HG02798 (cell line): Measurements from ENCODE around the gene RITA1.
"Not testable (repeated sequence)": the region's sequence is repeated elsewhere in the genome, so short reads cannot be mapped to it uniquely, and the experiment has no call there.

Source experiments
- ATAC-seq: cut with Tn5 transposase; IDR thresholded peaks from one replicate; pipeline ENCODE4 v1.9.1; 2021; ENCODE audit warnings: mild to moderate bottlenecking; ENCODE audit not compliant: unreplicated experiment, poor library complexity

The RITA1 gene

GRCh38 chr12:113201187-113202177 lies 16.0 kb downstream of the RITA1 start:
- ATAC-seq = no peak

DNA sequence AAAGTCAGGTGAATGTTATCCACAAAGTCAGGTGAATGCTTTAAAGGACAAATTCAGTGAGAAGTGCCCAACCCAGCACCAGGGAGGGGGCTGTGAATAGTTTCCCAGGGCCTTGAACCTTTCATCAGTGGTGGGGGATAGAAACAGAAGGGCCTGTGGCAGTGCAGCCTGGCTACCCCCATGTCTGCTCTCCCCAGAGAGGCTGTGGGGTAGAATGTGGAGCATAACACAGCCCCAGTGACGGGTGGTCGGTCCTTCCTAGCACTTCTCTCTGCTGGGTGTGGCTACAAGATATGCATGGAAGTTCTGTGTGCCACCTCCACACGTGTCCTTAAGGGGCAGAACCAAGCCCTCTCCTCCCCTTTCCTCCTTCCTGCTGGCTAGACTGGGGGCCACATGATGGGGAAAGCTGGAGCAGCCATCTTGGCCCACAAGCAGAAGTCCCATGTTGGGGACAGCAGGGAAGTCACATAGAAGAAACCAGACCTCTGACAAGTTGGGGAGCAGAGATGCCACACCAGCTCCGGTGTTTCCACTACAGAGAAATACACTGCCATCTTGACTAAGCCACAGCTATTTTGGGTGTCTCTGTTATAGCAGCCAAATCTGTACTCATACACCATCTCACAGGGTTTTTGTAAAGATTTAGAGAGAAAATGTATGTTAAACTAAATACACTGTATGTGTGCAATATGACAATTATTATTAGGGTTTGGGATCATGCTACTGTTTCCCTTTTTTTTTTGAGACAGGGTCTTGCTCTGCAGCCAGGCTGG lies 17.0 kb downstream of the RITA1 start:
- no peak for ATAC-seq

- ATAC-seq = no peak
Observed at GRCh38 chr12:113203852-113204760, 18.6 kb downstream of the RITA1 start.

GRCh38 chr12:113204804-113205203 lies 19.3 kb downstream of the RITA1 start:
- no peak for ATAC-seq

- not testable (repeated sequence) for ATAC-seq
Observed at GRCh38 chr12:113206802-113207201, 21.3 kb downstream of the RITA1 start.

DNA sequence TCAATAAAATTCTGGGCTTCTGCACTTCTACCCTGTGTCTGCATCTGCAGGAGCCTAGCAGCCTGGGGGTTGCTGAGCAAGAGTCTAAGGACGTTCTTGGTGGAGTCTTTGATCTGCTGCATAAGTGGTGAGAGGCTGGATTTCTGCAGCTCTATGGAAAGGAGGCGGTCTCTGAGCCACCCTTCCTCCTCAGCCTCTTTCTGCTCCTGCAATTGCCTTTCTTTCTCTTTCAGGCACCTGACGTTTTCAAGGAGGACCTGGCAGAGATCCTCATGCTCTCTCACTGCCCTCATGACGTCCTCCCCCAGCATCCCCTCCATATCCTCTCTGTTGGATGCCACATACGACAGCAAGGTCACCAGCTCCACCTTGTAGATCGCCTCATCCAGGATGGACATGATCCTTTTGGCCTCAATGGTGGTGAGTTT lies 22.1 kb downstream of the RITA1 start:
- no peak for ATAC-seq

GRCh38 chr12:113208041-113208934 lies 22.8 kb downstream of the RITA1 start:
- ATAC-seq = peak; percentile 82

DNA sequence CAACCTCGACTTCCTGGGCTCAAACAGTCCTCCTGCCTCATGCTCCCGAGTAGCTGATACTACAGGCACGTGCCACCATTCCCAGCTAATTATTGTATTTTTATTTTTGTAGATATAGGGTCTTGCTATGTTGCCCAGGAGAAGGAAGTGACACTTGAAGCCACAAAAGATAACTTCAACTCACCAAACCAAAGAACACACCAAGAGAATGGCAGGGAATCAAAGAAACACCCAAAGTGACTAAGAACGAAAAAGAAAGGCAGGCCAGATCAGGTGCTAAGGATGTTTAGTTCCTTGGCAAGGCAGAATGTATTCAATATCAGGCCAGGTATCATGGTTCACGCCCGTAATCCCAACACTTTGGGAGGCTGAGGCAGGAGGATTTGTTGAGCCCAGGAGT lies 25.6 kb downstream of the RITA1 start:
- ATAC-seq = no peak

- ATAC-seq = peak; percentile 34
Observed at GRCh38 chr12:113214895-113215400, 29.4 kb downstream of the RITA1 start.

DNA sequence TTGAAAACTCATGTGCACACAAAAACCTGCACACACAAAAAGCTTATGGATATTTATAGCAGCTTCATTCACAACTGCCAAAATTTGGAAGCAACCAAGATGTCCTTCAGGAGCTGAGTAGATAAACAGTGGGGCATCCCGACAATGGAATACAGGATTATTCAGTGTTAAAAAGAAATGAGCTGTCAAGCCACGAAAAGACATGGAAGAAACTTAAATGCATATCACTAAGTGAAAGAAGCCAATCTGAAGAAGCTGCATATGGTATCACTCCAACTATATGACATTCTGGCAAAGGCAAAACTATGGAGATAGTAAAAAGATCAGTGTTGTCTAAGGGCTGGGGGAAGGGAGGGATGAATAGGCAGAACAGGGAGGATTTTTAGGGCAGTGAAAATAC lies 30.5 kb downstream of the RITA1 start:
- no peak for ATAC-seq

DNA sequence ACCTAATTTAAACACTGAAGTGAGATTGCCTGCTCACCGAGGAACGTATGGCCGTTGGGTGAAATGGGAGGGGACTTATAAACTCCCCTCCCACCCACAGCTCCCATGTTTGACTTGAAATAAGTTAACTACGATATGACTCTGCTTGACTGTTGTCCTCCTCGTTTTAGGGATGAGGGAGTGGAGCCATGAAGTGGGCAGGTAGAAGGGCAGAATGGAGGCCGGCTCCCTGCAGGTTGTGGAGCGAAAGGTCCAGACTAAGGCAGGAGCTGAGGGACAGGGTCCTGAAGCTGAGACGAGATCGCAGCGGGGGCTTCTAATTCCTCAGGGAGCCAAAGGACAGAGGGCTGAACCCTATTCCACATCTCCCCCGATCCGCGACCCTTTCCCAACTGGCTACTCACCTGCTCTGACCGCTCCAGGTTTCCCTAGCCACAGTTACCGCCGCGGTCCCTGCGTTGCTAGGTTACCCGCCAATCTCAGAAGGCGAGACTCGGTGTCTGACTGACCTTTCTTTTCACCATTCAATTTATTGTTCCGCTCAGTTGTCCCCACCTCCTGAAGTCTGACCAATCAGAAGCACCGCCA lies 35.2 kb downstream of the RITA1 start:
- ATAC-seq = no peak

DNA sequence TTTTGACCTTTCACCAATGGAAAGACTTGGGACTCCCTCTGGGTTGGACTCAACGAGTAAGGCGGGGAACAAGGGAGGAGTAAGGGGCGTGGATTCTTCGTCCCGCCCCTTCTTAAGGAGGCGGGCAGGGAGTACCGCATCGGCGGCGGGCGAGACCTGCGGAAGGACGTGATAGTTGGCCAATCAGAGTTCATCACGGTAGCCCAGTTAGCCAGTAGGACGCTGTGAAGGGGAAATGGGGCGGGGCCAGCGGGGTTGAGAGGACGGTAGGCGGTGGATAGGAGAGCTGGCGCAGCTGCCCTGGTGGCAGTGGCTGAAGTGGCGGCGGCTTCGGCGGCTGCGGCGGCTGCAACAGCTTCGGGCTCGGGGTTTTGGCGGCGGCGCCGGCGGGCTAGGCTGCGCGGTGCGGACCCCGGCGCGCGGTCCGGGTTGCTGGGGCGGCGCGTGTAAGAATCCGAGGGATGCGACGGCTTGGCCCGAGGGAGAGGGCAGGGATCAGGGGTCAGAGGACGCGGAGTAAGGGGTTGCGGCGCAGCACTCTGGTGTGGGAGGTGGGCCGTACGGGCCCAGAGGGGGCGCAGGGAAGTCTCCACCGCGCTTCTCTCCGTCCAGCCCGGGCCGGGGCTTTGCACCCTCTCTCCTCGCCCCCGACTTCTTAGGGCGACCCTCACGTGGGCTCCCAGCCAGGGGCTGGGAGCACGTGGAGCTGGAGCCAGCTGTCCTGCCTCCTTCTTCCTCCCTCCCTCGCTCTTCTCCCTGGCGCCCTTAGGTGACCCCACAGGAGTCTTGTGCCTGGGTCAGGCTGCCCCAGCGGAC lies 35.9 kb downstream of the RITA1 start, which contains the start of gene TPCN1:
Gene TPCN1, plus strand, starts transcription at position 284 of the 816 bp plus-strand sequence. CDS start 5,389 bp downstream, outside the sequence.
- peak; percentile 93 for ATAC-seq

- ATAC-seq = no peak
Observed at GRCh38 chr12:113221997-113222729, 36.6 kb downstream of the RITA1 start.

GRCh38 chr12:113222730-113223531 lies 37.4 kb downstream of the RITA1 start:
- no peak for ATAC-seq

GRCh38 chr12:113224955-113225354 lies 39.4 kb downstream of the RITA1 start:
- no peak for ATAC-seq
